Hippocampal formation (tissue), 2 donors: ENCODE measurements around the gene AGAP2.
"Not testable (repeated sequence)": the region's sequence is repeated elsewhere in the genome, so short reads cannot be mapped to it uniquely, and the experiment has no call there.

ENCODE experiments used
- DNase-seq, 2 donors: peaks; one replicate each; lab custom pipeline; 2025; lab: John Stamatoyannopoulos, UW

The AGAP2 gene

GRCh38 chr12:57695770-57696432, 42.6 kb downstream of the AGAP2 start:
- no peak for DNase-seq

GRCh38 chr12:57694459-57695019, 44.0 kb downstream of the AGAP2 start:
- no peak for DNase-seq

DNA sequence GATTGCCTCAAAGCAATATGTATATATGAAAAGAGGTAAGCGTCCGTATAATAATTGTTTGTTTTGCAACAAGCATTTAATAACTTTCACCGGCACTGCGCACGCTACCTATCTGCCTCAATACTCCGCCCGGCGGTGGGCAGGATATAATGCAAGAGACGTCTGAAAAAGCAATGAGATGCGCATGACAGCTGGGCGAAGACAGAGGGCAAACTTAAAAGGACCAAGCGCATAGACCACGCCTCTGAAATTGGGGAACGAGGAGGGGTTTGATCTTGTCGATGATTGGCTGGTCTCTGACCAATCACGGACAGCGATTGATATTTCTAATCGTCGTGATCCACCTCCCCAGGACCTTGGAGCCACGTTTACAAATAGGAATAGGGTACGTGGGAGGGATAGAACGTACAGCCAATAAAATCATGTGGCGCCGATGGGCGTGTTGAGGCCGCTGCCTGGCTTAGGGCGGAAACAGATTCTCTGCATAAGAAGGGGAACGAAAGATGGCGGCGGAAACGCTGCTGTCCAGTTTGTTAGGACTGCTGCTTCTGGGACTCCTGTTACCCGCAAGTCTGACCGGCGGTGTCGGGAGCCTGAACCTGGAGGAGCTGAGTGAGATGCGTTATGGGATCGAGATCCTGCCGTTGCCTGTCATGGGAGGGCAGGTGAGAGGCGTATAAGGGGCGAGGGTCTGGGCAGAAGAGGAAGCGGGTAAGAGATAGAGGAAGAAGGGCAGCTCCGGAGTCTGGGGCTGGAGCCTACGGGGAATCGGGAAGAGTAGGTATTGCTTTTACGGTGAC, 44.7 kb downstream of the AGAP2 start, which contains the start of gene OS9:
TSS of gene OS9 (plus strand) at position 474 of the 800 bp plus-strand sequence. CDS start at position 504, 30 bp downstream.
- peak; percentile 97 to 99 for DNase-seq

GRCh38 chr12:57693317-57693658, 45.3 kb downstream of the AGAP2 start:
- DNase-seq = no peak

GRCh38 chr12:57692500-57692899, 46.0 kb downstream of the AGAP2 start:
- DNase-seq = no peak

GRCh38 chr12:57688931-57689330, 49.6 kb downstream of the AGAP2 start:
- no peak for DNase-seq

DNA sequence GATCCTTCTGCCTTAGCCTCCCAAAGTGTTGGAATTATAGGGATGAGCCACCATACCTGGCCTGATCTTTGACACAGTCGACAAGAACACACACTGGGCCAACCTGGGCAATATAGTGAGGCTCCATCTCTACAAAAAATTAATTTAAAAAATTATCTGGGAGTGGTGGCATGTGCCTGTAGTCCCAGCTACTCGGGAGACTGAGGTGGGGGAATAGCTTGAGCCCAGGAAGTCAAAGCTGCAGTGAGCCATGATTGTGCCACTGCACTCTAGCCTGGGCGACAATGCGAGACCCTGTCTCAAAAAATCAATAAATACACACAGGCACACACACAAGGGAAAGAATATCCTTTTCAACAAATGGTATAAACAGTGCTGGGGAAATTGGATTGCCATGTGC, 50.7 kb downstream of the AGAP2 start:
- no peak for DNase-seq

DNA sequence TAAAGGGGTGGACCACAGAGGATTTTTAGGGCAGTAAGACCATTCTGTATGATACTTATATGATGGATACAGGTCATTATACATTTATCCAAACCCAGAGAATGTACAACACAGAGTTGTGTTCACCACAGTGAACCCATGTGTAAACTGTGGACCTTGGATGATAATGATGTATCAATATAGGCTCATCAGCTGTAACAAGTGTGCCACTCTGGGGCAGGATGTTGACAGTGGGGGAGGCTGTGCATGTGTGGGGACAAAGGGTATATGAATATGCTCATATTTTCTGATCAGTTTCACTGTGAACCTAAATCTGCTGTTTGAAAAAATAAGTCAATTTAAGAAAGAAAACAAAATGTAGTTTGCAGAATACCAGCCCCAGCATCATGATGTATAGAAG, 58.8 kb downstream of the AGAP2 start:
- DNase-seq = no peak

- not testable (repeated sequence) for DNase-seq
These were observed 60.6 kb downstream of the AGAP2 start for GRCh38 chr12:57677947-57678346.

- no peak for DNase-seq
These were observed 63.9 kb downstream of the AGAP2 start for GRCh38 chr12:57674691-57675090.
